22Rv1 (cell line): ENCODE measurements around the gene MGAT5B.

Experiments
- H3K27ac ChIP-seq: fragments of 450-650 bp; 2 replicates; pipeline ENCODE4 v1.5.1; 2017
- ZFX ChIP-seq: fragments of 450-650 bp; IDR thresholded peaks from 2 replicates; pipeline ENCODE4 v1.6.1; 2017; ENCODE audit warnings: antibody characterized with exemption, borderline replicate concordance
- TF ChIP-seq, protein P1 (sequence below): fragments of 450-650 bp; IDR thresholded peaks from 2 replicates; pipeline ENCODE4 v1.5.1; 2017; ENCODE audit warnings: mild to moderate bottlenecking

Gene MGAT5B

DNA sequence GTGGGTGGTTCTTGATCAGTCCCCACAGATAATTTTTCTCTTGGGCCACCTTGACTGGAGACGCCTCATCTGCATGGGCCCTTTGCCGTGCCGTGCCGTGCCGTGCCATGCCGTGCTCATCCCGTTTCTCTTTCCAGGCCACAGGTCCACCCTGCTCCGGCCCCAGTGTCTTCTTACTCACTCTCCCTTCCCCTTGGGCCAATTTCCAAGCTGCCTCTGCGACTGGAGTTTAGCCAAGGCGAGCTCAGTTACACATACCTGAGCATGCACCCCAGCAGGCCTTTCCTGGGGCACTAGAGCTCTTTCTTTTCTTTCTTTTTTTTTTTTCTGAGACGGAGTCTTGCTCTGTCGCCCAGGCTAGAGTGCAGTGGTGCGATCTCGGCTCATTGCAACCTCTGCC is 40.5 kb upstream of the MGAT5B start:
- no peak for TF ChIP-seq ZFX
- TF ChIP-seq, protein P1, sequence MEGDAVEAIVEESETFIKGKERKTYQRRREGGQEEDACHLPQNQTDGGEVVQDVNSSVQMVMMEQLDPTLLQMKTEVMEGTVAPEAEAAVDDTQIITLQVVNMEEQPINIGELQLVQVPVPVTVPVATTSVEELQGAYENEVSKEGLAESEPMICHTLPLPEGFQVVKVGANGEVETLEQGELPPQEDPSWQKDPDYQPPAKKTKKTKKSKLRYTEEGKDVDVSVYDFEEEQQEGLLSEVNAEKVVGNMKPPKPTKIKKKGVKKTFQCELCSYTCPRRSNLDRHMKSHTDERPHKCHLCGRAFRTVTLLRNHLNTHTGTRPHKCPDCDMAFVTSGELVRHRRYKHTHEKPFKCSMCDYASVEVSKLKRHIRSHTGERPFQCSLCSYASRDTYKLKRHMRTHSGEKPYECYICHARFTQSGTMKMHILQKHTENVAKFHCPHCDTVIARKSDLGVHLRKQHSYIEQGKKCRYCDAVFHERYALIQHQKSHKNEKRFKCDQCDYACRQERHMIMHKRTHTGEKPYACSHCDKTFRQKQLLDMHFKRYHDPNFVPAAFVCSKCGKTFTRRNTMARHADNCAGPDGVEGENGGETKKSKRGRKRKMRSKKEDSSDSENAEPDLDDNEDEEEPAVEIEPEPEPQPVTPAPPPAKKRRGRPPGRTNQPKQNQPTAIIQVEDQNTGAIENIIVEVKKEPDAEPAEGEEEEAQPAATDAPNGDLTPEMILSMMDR: no peak
- H3K27ac ChIP-seq: no peak overlapping the region

GRCh38 chr17:76830987-76831715 is 37.1 kb upstream of the MGAT5B start:
- TF ChIP-seq, protein P1: no peak
- TF ChIP-seq ZFX: no peak
- no peak overlapping the region for H3K27ac ChIP-seq

DNA sequence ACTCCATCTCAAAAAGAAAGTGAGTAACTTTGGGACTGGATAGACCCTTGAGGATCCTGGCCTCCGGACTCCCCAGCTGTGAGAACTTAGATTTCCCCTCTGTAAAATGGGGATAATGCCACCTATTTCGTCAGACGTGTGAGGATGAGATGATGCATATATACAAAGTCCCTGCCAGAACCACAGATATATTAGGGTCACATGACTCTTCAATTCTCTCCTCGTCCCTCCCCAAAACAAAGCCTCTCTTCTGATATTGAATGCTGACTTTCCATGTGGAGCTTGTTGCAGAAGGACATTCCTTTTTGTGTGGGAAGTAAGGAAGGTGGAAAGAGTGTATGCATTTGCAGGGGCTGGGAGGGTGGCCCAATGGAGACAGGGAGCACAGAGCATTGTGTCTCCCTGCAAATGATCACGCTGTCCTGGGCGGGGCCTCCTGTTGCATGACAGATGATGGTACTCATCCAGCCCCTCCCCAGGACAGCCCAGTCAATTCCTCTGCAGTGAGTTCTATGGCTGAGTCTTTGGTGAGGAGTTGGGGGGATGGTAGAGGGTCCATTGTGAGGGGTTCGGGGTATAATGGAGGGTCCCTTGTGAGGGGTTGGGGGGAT is 35.1 kb upstream of the MGAT5B start:
- no peak for TF ChIP-seq ZFX
- TF ChIP-seq, protein P1: no peak
- no peak overlapping the region for H3K27ac ChIP-seq

DNA sequence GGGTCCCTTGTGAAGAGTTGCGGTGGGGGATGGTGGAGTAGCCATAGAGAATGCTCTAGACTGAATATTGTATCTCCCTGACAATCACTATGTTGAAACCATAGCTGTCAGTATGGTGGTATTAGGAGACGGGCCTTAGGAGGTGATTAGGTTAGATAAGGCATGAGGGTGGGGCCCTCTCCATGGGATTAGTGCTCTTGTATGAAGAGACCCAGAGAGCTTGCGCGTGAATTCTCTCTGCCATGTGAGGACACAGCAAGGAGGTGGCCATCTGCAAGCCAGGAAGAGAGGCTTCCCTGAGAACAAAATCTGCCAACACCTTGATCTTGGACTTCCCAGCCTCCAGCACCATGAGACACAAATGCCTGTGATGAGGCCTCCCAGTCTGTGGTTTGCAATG is 34.5 kb upstream of the MGAT5B start:
- TF ChIP-seq, protein P1: no peak
- no peak for TF ChIP-seq ZFX
- no peak overlapping the region for H3K27ac ChIP-seq

- H3K27ac ChIP-seq: no peak overlapping the region
- TF ChIP-seq, protein P1: no peak
- TF ChIP-seq ZFX: no peak
These were observed 33.3 kb upstream of the MGAT5B start for GRCh38 chr17:76834870-76835269.

DNA sequence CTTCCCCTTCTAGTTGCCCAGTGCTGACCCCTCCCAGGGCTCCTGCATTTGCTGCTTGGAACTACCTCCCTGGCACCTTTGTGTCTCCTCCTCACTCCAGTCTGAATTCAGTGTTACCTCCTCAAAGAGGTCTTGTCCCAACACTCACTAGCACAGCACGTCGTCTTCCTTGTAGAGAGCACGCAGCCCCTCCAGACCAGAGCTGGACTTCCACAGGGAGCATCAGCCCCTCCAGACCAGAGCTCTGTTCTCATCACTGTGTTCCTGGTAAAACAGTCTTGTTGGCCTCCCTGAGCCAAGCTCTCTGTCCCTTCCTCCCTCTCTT is 27.8 kb upstream of the MGAT5B start:
- no peak overlapping the region for H3K27ac ChIP-seq
- TF ChIP-seq, protein P1: no peak
- TF ChIP-seq ZFX: no peak
